Measurements from ENCODE around the gene TAP2.

GRCh38 chr6:32825966-32826365, 12.6 kb downstream of the TAP2 start:
- TF ChIP-seq CTCF (IDR thresholded peaks at IDR 0.05; ENCODE audit: low read length) (peak; percentile 26; the same call in 1 of the 2 replicates), EZH2 (IDR thresholded peaks at IDR 0.05; ENCODE audit: borderline replicate concordance, low read length) (no peak)

Measured in OCI-LY1 (cell line).